GM12878 (cell line): ENCODE data around the gene UBE2E3. TPM values are rescaled to one million over a fixed set of nuclear protein-coding genes. Genes with fewer than 3 reads are reported as not detected.

Experiments used
- ATAC-seq: fragments of 200-7000 bp; cut with Tn5 transposase; 3 replicates; pipeline ENCODE4 v1.9.1; 2020; ENCODE audit warnings: mild to moderate bottlenecking, moderate library complexity
- BruUV-seq: library from RNA; stranded (reverse); fragments of 400-500 nt; replicated peaks from 2 replicates; lab custom pipeline; 2021; lab: Mats Ljungman, UMichigan
- CTCF ChIA-PET: fragments of 300-600 bp; sonication (Branson Sonifier 250); formaldehyde crosslinking; extraction: SDS; loops from one replicate; lab custom pipeline; 2021; ENCODE audit warnings: inconsistent platforms; lab: Yijun Ruan, JAX
- POLR2A ChIA-PET: fragments of 350-600 bp; formaldehyde crosslinking; extraction: SDS; loops from one replicate; lab custom pipeline; 2021; ENCODE audit warnings: inconsistent platforms; lab: Charles Lee
- RAD21 ChIA-PET: fragments of 300-600 bp; sonication (Branson Sonifier 250); formaldehyde crosslinking; loops from one replicate; lab custom pipeline; 2023; ENCODE audit warnings: antibody characterized with exemption; ENCODE audit not compliant: unreplicated experiment; lab: Charles Lee
- SMC1A ChIA-PET: fragments of 300-600 bp; sonication (Branson Sonifier 250); formaldehyde crosslinking; loops from one replicate; lab custom pipeline; 2023; ENCODE audit not compliant: unreplicated experiment, uncharacterized antibody; lab: Charles Lee
- DNase-seq: peaks from one replicate; pipeline ENCODE4 v3.0.0-alpha.2; 2011; ENCODE audit warnings: low read depth, low spot score
- FAIRE-seq: peaks from 3 replicates; lab custom pipeline; 2011; peaks lifted over from hg19 to GRCh38; lab: Jason Lieb, UNC
- H2AFZ ChIP-seq: 2 replicates; pipeline ENCODE4 v1.6.0; 2011; ENCODE audit warnings: low read depth, low read length, control low read depth; ENCODE audit not compliant: control insufficient read depth
- H3K27ac ChIP-seq: 2 replicates; pipeline ENCODE4 v1.5.1; 2011; ENCODE audit warnings: control low read depth; ENCODE audit not compliant: control insufficient read depth, insufficient read depth
- H3K27me3 ChIP-seq, 2 experiments: replicated peaks in 1 of 2; 2 replicates each; pipeline versions ENCODE4 v1.6.0 to v1.6.1; 2011; ENCODE audit warnings: low read length in 1 of 2; ENCODE audit not compliant: control insufficient read depth in 2 of 2, insufficient read depth in 2 of 2
- H3K36me3 ChIP-seq, 2 experiments: 2 replicates each; pipeline ENCODE4 v1.5.1; 2011; ENCODE audit warnings: low read length in 1 of 2; ENCODE audit not compliant: control insufficient read depth in 2 of 2, insufficient read depth in 2 of 2
- H3K4me1 ChIP-seq: 2 replicates; pipeline ENCODE4 v1.6.1; 2011; ENCODE audit warnings: mild to moderate bottlenecking, low read length, moderate library complexity, mixed read lengths; ENCODE audit not compliant: control insufficient read depth, insufficient read depth
- H3K4me2 ChIP-seq: 2 replicates; pipeline ENCODE4 v1.6.0; 2011; ENCODE audit warnings: control low read depth; ENCODE audit not compliant: control insufficient read depth, insufficient read depth
- H3K4me3 ChIP-seq: fragments of 200-600 bp; sonication (generic); 2 replicates; pipeline ENCODE4 v1.5.1; 2016
- H3K79me2 ChIP-seq: 2 replicates; pipeline ENCODE4 v1.6.0; 2011; ENCODE audit warnings: low read length; ENCODE audit not compliant: control insufficient read depth, insufficient read depth
- H3K9ac ChIP-seq: 2 replicates; pipeline ENCODE4 v1.8.0; 2011; ENCODE audit warnings: low read length, control low read depth, mixed read lengths; ENCODE audit not compliant: control insufficient read depth, insufficient read depth
- H3K9me3 ChIP-seq: replicated peaks from 3 replicates; pipeline ENCODE4 v1.5.1; 2011; ENCODE audit warnings: mild to moderate bottlenecking, low read length; ENCODE audit not compliant: control insufficient read depth, insufficient read depth
- H4K20me1 ChIP-seq: 2 replicates; pipeline ENCODE4 v1.6.0; 2011; ENCODE audit not compliant: control insufficient read depth, insufficient read depth
- CHD2 ChIP-seq: IDR thresholded peaks from 2 replicates; pipeline ENCODE4 v1.6.1; 2011; ENCODE audit warnings: low read depth, low read length, improper control_type of control experiment, borderline replicate concordance
- CREM ChIP-seq: IDR thresholded peaks from 2 replicates; pipeline ENCODE4 v1.6.1; 2014; ENCODE audit warnings: antibody characterized with exemption, low read depth
- IKZF1 ChIP-seq: fragments of 450-650 bp; conservative IDR thresholded peaks from 2 replicates; pipeline ENCODE4 v1.6.1; 2017; ENCODE audit warnings: antibody characterized with exemption, mild to moderate bottlenecking
- MYB ChIP-seq: fragments of 150-350 bp; IDR thresholded peaks from 2 replicates; pipeline ENCODE4 v1.6.1; 2014; ENCODE audit warnings: mild to moderate bottlenecking, low read depth, low read length, borderline replicate concordance
- NFXL1 ChIP-seq: fragments of 450-650 bp; IDR thresholded peaks from 2 replicates; pipeline ENCODE4 v1.6.1; 2017; ENCODE audit warnings: antibody characterized with exemption, mild to moderate bottlenecking, borderline replicate concordance
- NR2F1 ChIP-seq: fragments of 450-650 bp; conservative IDR thresholded peaks from 2 replicates; pipeline ENCODE4 v1.6.1; 2017; ENCODE audit warnings: mild to moderate bottlenecking
- RAD51 ChIP-seq: fragments of 450-650 bp; IDR thresholded peaks from 2 replicates; pipeline ENCODE4 v1.6.1; 2016; ENCODE audit warnings: moderate library complexity, mild to moderate bottlenecking, inconsistent platforms
- RCOR1 ChIP-seq: conservative IDR thresholded peaks from 2 replicates; pipeline ENCODE4 v1.6.1; 2012; ENCODE audit warnings: low read depth, low read length, improper control_type of control experiment
- SMAD5 ChIP-seq: IDR thresholded peaks from 2 replicates; pipeline ENCODE4 v1.6.1; 2016; ENCODE audit warnings: antibody characterized with exemption, low read depth
- TCF12 ChIP-seq: IDR thresholded peaks from 2 replicates; pipeline ENCODE4 v1.6.1; 2011; ENCODE audit warnings: low read depth, mild to moderate bottlenecking, low read length
- ZNF217 ChIP-seq: fragments of 450-650 bp; IDR thresholded peaks from 2 replicates; pipeline ENCODE4 v1.6.1; 2017; ENCODE audit warnings: antibody characterized with exemption, mild to moderate bottlenecking
- ZNF622 ChIP-seq: fragments of 450-650 bp; IDR thresholded peaks from 2 replicates; pipeline ENCODE4 v1.6.1; 2017; ENCODE audit warnings: mild to moderate bottlenecking, inconsistent platforms
- WGBS: methylation state at CpG from one replicate; pipeline ENCODE4 v1.1.6; 2016; ENCODE audit warnings: low lambda C conversion rate; ENCODE audit not compliant: insufficient replicate concordance, insufficient coverage; ENCODE audit errors: missing lambda C conversion rate; 5-methylcytosine and 5-hydroxymethylcytosine counted together
- in situ Hi-C: fragments of 300-500 bp; cut with MboI; formaldehyde crosslinking; loops from 9 replicates; pipeline ENCODE4 v1.14.3; 2018; ENCODE audit warnings: mixed read lengths
- intact Hi-C: fragments of 100-400 bp; cut with micrococcal nuclease; formaldehyde crosslinking; loops from one replicate; pipeline ENCODE4 v1.14.2; 2022; ENCODE audit not compliant: unreplicated experiment
- polyA plus RNA-seq, 11 experiments: library from polyadenylated mRNA; depleted of rRNA in 4 of 11; unstranded in 6 of 11; stranded (reverse) in 5 of 11; fragments of >200 nt; fragmentation: Nextera tagmentation in 4 of 11; fragmentation: Illumina TruSeq in 1 of 11; extraction: Ambion mirVana in 4 of 11; extraction: Trizol in 1 of 11; gene quantifications; 1 replicate in 1 of 11; 2 replicates in 10 of 11; pipeline versions ENCODE4 v1.2.1 to v1.2.3, GENCODE V29; 2011 to 2016; ENCODE audit warnings: inconsistent platforms in 2 of 11, missing spikeins in 2 of 11, low read depth in 1 of 11
- total RNA-seq, 4 experiments: library from RNA; depleted of rRNA in 3 of 4; stranded (reverse); fragments of >200 nt in 3 of 4; fragmentation: Illumina TruSeq in 1 of 4; extraction: Trizol in 1 of 4; gene quantifications; 2 replicates each; pipeline versions ENCODE4 v1.2.1 to v1.2.3, GENCODE V29; 2013 to 2021
- TF ChIP-seq, protein P1 (sequence below): fragments of 450-650 bp; formaldehyde crosslinking; IDR thresholded peaks from 2 replicates; pipeline ENCODE4 v1.4.0; 2020; ENCODE audit warnings: mild to moderate bottlenecking, moderate library complexity

Gene UBE2E3
- total and polyA plus RNA-seq, 10 of the 15 experiments (the other 5 are each of a cell fraction or from before 2014, with no cell fraction given), result 14.9 to 50.0 (median 26.2) TPM

- TF ChIP-seq, protein P1, sequence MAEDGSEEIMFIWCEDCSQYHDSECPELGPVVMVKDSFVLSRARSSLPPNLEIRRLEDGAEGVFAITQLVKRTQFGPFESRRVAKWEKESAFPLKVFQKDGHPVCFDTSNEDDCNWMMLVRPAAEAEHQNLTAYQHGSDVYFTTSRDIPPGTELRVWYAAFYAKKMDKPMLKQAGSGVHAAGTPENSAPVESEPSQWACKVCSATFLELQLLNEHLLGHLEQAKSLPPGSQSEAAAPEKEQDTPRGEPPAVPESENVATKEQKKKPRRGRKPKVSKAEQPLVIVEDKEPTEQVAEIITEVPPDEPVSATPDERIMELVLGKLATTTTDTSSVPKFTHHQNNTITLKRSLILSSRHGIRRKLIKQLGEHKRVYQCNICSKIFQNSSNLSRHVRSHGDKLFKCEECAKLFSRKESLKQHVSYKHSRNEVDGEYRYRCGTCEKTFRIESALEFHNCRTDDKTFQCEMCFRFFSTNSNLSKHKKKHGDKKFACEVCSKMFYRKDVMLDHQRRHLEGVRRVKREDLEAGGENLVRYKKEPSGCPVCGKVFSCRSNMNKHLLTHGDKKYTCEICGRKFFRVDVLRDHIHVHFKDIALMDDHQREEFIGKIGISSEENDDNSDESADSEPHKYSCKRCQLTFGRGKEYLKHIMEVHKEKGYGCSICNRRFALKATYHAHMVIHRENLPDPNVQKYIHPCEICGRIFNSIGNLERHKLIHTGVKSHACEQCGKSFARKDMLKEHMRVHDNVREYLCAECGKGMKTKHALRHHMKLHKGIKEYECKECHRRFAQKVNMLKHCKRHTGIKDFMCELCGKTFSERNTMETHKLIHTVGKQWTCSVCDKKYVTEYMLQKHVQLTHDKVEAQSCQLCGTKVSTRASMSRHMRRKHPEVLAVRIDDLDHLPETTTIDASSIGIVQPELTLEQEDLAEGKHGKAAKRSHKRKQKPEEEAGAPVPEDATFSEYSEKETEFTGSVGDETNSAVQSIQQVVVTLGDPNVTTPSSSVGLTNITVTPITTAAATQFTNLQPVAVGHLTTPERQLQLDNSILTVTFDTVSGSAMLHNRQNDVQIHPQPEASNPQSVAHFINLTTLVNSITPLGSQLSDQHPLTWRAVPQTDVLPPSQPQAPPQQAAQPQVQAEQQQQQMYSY, result no peak
These were observed 1.3 kb upstream of the UBE2E3 start (continued) for GRCh38 chr2:180978903-180979748.

- Histone ChIP-seq H3K79me2 (peaks cover 2% of the 10 kb centered on the region), H2AFZ (peak overlapping the region; percentile 53), H3K4me1 (peaks cover 8% of the 10 kb centered on the region)
- intact Hi-C loops (loop anchor here (2.0 to 10.0 kb wide), 7 partner anchors 58 to 972 kb away; partner anchors contain the start of genes CWC22 and ITPRID2), in situ Hi-C loops (no loop called here)
- DNase-seq, result no peak
- SMC1A ChIA-PET, result interaction anchor here (1.5 to 2.9 kb wide), 3 partner anchors 11 to 79 kb away, joined by 4 to 11 read pairs (median 10); no protein-coding TSS in a partner anchor
- TF ChIP-seq ZNF217 (no peak), NFXL1 (no peak), CHD2 (no peak), ZNF622 (no peak), MYB (no peak), TCF12 (no peak), IKZF1 (no peak), SMAD5 (no peak), RAD51 (no peak), RCOR1 (no peak), CREM (no peak), NR2F1 (no peak)
- TF ChIP-seq, all 136 proteins: peak for 0
- Histone ChIP-seq H3K9me3 (no peaks in the 10 kb centered on the region), H3K4me2 (peak overlapping the region; percentile 32), H3K4me3 (peak overlapping the region; percentile 48; the same call in 1 of the 2 replicates), H3K9ac (no peak overlapping the region), H3K27ac (no peak overlapping the region), H3K36me3 (no peaks in the 10 kb centered on the region), H4K20me1 (no peaks in the 10 kb centered on the region), H3K27me3 (no peaks in the 10 kb centered on the region; a peak in 1 of 4 replicates)
- ChIA-PET POLR2A (interaction anchor here (0.6 to 1.7 kb wide), 5 partner anchors 10 to 529 kb away, joined by 3 to 5 read pairs (median 5); no protein-coding TSS in a partner anchor), CTCF (interaction anchor here (0.7 to 3.5 kb wide), 11 partner anchors 11 to 911 kb away, joined by 3 to 14 read pairs (median 6); partner anchors contain the start of gene ITPRID2), RAD21 (interaction anchor here (1.2 to 2.9 kb wide), 7 partner anchors 10 to 854 kb away, joined by 3 to 9 read pairs (median 6); no protein-coding TSS in a partner anchor)
- no TSS peak for BruUV-seq
- FAIRE-seq (no peak), ATAC-seq (no peak)
- WGBS, result 15% methylated on average over 9 of the region's 9 CpGs
These were observed 678 bp upstream of the UBE2E3 start for GRCh38 chr2:180979749-180980105.
